GM12878 (cell line): ENCODE results near the gene DHRS4. TPM values are rescaled to one million over a fixed set of nuclear protein-coding genes. Genes with fewer than 3 reads are reported as not detected.
"Not testable (repeated sequence)": the region's sequence is repeated elsewhere in the genome, so short reads cannot be mapped to it uniquely, and the experiment has no call there.

Experiments used
- ATAC-seq: fragments of 200-7000 bp; cut with Tn5 transposase; 3 replicates; pipeline ENCODE4 v1.9.1; 2020; ENCODE audit warnings: mild to moderate bottlenecking, moderate library complexity
- BruUV-seq: library from RNA; stranded (reverse); fragments of 400-500 nt; replicated peaks from 2 replicates; lab custom pipeline; 2021; lab: Mats Ljungman, UMichigan
- CTCF ChIA-PET: fragments of 300-600 bp; sonication (Branson Sonifier 250); formaldehyde crosslinking; extraction: SDS; loops from one replicate; lab custom pipeline; 2021; ENCODE audit warnings: inconsistent platforms; lab: Yijun Ruan, JAX
- POLR2A ChIA-PET: fragments of 350-600 bp; formaldehyde crosslinking; extraction: SDS; loops from one replicate; lab custom pipeline; 2021; ENCODE audit warnings: inconsistent platforms; lab: Charles Lee
- RAD21 ChIA-PET: fragments of 300-600 bp; sonication (Branson Sonifier 250); formaldehyde crosslinking; loops from one replicate; lab custom pipeline; 2023; ENCODE audit warnings: antibody characterized with exemption; ENCODE audit not compliant: unreplicated experiment; lab: Charles Lee
- SMC1A ChIA-PET: fragments of 300-600 bp; sonication (Branson Sonifier 250); formaldehyde crosslinking; loops from one replicate; lab custom pipeline; 2023; ENCODE audit not compliant: unreplicated experiment, uncharacterized antibody; lab: Charles Lee
- DNase-seq: peaks from one replicate; pipeline ENCODE4 v3.0.0-alpha.2; 2011; ENCODE audit warnings: low read depth, low spot score
- FAIRE-seq: peaks from 3 replicates; lab custom pipeline; 2011; peaks lifted over from hg19 to GRCh38; lab: Jason Lieb, UNC
- H2AFZ ChIP-seq: 2 replicates; pipeline ENCODE4 v1.6.0; 2011; ENCODE audit warnings: low read depth, low read length, control low read depth; ENCODE audit not compliant: control insufficient read depth
- H3K27ac ChIP-seq: 2 replicates; pipeline ENCODE4 v1.5.1; 2011; ENCODE audit warnings: control low read depth; ENCODE audit not compliant: control insufficient read depth, insufficient read depth
- H3K27me3 ChIP-seq, 2 experiments: replicated peaks in 1 of 2; 2 replicates each; pipeline versions ENCODE4 v1.6.0 to v1.6.1; 2011; ENCODE audit warnings: low read length in 1 of 2; ENCODE audit not compliant: control insufficient read depth in 2 of 2, insufficient read depth in 2 of 2
- H3K36me3 ChIP-seq, 2 experiments: 2 replicates each; pipeline ENCODE4 v1.5.1; 2011; ENCODE audit warnings: low read length in 1 of 2; ENCODE audit not compliant: control insufficient read depth in 2 of 2, insufficient read depth in 2 of 2
- H3K4me1 ChIP-seq: 2 replicates; pipeline ENCODE4 v1.6.1; 2011; ENCODE audit warnings: mild to moderate bottlenecking, low read length, moderate library complexity, mixed read lengths; ENCODE audit not compliant: control insufficient read depth, insufficient read depth
- H3K4me2 ChIP-seq: 2 replicates; pipeline ENCODE4 v1.6.0; 2011; ENCODE audit warnings: control low read depth; ENCODE audit not compliant: control insufficient read depth, insufficient read depth
- H3K4me3 ChIP-seq: fragments of 200-600 bp; sonication (generic); 2 replicates; pipeline ENCODE4 v1.5.1; 2016
- H3K79me2 ChIP-seq: 2 replicates; pipeline ENCODE4 v1.6.0; 2011; ENCODE audit warnings: low read length; ENCODE audit not compliant: control insufficient read depth, insufficient read depth
- H3K9ac ChIP-seq: 2 replicates; pipeline ENCODE4 v1.8.0; 2011; ENCODE audit warnings: low read length, control low read depth, mixed read lengths; ENCODE audit not compliant: control insufficient read depth, insufficient read depth
- H3K9me3 ChIP-seq: replicated peaks from 3 replicates; pipeline ENCODE4 v1.5.1; 2011; ENCODE audit warnings: mild to moderate bottlenecking, low read length; ENCODE audit not compliant: control insufficient read depth, insufficient read depth
- H4K20me1 ChIP-seq: 2 replicates; pipeline ENCODE4 v1.6.0; 2011; ENCODE audit not compliant: control insufficient read depth, insufficient read depth
- WGBS: methylation state at CpG from one replicate; pipeline ENCODE4 v1.1.6; 2016; ENCODE audit warnings: low lambda C conversion rate; ENCODE audit not compliant: insufficient replicate concordance, insufficient coverage; ENCODE audit errors: missing lambda C conversion rate; 5-methylcytosine and 5-hydroxymethylcytosine counted together
- in situ Hi-C: fragments of 300-500 bp; cut with MboI; formaldehyde crosslinking; loops from 9 replicates; pipeline ENCODE4 v1.14.3; 2018; ENCODE audit warnings: mixed read lengths
- intact Hi-C: fragments of 100-400 bp; cut with micrococcal nuclease; formaldehyde crosslinking; loops from one replicate; pipeline ENCODE4 v1.14.2; 2022; ENCODE audit not compliant: unreplicated experiment
- polyA plus RNA-seq, 11 experiments: library from polyadenylated mRNA; depleted of rRNA in 4 of 11; unstranded in 6 of 11; stranded (reverse) in 5 of 11; fragments of >200 nt; fragmentation: Nextera tagmentation in 4 of 11; fragmentation: Illumina TruSeq in 1 of 11; extraction: Ambion mirVana in 4 of 11; extraction: Trizol in 1 of 11; gene quantifications; 1 replicate in 1 of 11; 2 replicates in 10 of 11; pipeline versions ENCODE4 v1.2.1 to v1.2.3, GENCODE V29; 2011 to 2016; ENCODE audit warnings: inconsistent platforms in 2 of 11, missing spikeins in 2 of 11, low read depth in 1 of 11
- total RNA-seq, 4 experiments: library from RNA; depleted of rRNA in 3 of 4; stranded (reverse); fragments of >200 nt in 3 of 4; fragmentation: Illumina TruSeq in 1 of 4; extraction: Trizol in 1 of 4; gene quantifications; 2 replicates each; pipeline versions ENCODE4 v1.2.1 to v1.2.3, GENCODE V29; 2013 to 2021

The DHRS4 gene
- total and polyA plus RNA-seq, 10 of the 15 experiments (the other 5 are each of a cell fraction or from before 2014, with no cell fraction given), result 2.4 to 38.1 (median 22.2) TPM

- ChIA-PET CTCF (interaction anchor here (0.6 to 5.3 kb wide), 4 partner anchors 30 to 93 kb away, joined by 3 to 33 read pairs (median 4); no protein-coding TSS in a partner anchor), RAD21 (interaction anchor here (1.1 to 2.1 kb wide), 3 partner anchors 42 to 93 kb away, joined by 3 to 6 read pairs (median 5); no protein-coding TSS in a partner anchor), SMC1A (interaction anchor here (1.8 kb wide), 1 partner anchor 41 kb away, joined by 7 read pairs; no protein-coding TSS in a partner anchor)
- H3K27ac ChIP-seq, ATAC-seq, H2AFZ ChIP-seq, POLR2A ChIA-PET, H3K36me3 ChIP-seq, BruUV-seq, H4K20me1 ChIP-seq, FAIRE-seq, H3K9me3 ChIP-seq, H3K79me2 ChIP-seq, H3K4me3 ChIP-seq, DNase-seq, H3K4me1 ChIP-seq, H3K4me2 ChIP-seq, in situ Hi-C loops, H3K27me3 ChIP-seq, H3K9ac ChIP-seq: not testable (repeated sequence)
- WGBS, result 97% methylated on average over 6 of the region's 6 CpGs
- intact Hi-C loops, result loop anchor here (2.0 to 10.0 kb wide), 2 partner anchors 37 to 199 kb away; partner anchors contain the start of genes CARMIL3, CHMP4A and MDP1
Measured at GRCh38 chr14:24015745-24016144, 62.2 kb downstream of the DHRS4 start.

Other genes starting within 250 kb of the DHRS4 start
Only the 7 nearest of the 15 such genes appear.
- 31.1 and 41.7 TPM in 2 replicates for gene DHRS4L2, start 35.2 kb downstream of the DHRS4 start, total RNA-seq (2014; rRNA removed)
- 22.0 and 24.0 TPM in 2 replicates for gene DHRS4L2, start 35.2 kb downstream of the DHRS4 start, total RNA-seq (2014; rRNA removed; fragmentation: Illumina TruSeq; extraction: Trizol)
- 21.5 and 24.9 TPM in 2 replicates for gene DHRS4L2, start 35.2 kb downstream of the DHRS4 start, total RNA-seq (2021)
- 7.0 and 10.5 TPM in 2 replicates for gene DHRS4L2, start 35.2 kb downstream of the DHRS4 start, polyA plus RNA-seq (2011; rRNA removed)
- 20.6 and 28.1 TPM in 2 replicates for gene DHRS4L2, start 35.2 kb downstream of the DHRS4 start, polyA plus RNA-seq (2014; fragmentation: Illumina TruSeq; extraction: Trizol)
- 1 to 10 TPM; 2.8 to 6.8 TPM for gene DHRS4L2, start 35.2 kb downstream of the DHRS4 start, polyA plus RNA-seq (2014; fragmentation: Nextera tagmentation; extraction: Ambion mirVana)
- gene DHRS4L2, start 35.2 kb downstream of the DHRS4 start, polyA plus RNA-seq (2014; rRNA removed), result 40.5 and 49.3 TPM in 2 replicates
- gene DHRS4L2, start 35.2 kb downstream of the DHRS4 start, polyA plus RNA-seq (2016; fragmentation: Nextera tagmentation; extraction: Ambion mirVana), result 10 to 100 TPM; 27.5 to 33.1 TPM
- 0.17 and 0.27 TPM in 2 replicates for gene CARMIL3, start 98.2 kb downstream of the DHRS4 start, total RNA-seq (2014; rRNA removed)
- 0.09 and 0.14 TPM in 2 replicates for gene CARMIL3, start 98.2 kb downstream of the DHRS4 start, total RNA-seq (2014; rRNA removed; fragmentation: Illumina TruSeq; extraction: Trizol)
- 0.26 and 0.72 TPM in 2 replicates for gene CARMIL3, start 98.2 kb downstream of the DHRS4 start, total RNA-seq (2021)
- 0.22 and 0.26 TPM in 2 replicates for gene CARMIL3, start 98.2 kb downstream of the DHRS4 start, polyA plus RNA-seq (2011; rRNA removed)
- gene CARMIL3, start 98.2 kb downstream of the DHRS4 start, polyA plus RNA-seq (2014; fragmentation: Illumina TruSeq; extraction: Trizol), result 0.08 and 0.13 TPM in 2 replicates
- gene CARMIL3, start 98.2 kb downstream of the DHRS4 start, polyA plus RNA-seq (2014; fragmentation: Nextera tagmentation; extraction: Ambion mirVana), result not detected
- 0.32 and 0.33 TPM in 2 replicates for gene CARMIL3, start 98.2 kb downstream of the DHRS4 start, polyA plus RNA-seq (2014; rRNA removed)
- gene CARMIL3, start 98.2 kb downstream of the DHRS4 start, polyA plus RNA-seq (2016; fragmentation: Nextera tagmentation; extraction: Ambion mirVana), result under 1 TPM in 1 of 2 experiments, not detected in 1; 0.25 TPM
- gene CPNE6, start 117.8 kb downstream of the DHRS4 start, total RNA-seq (2014; rRNA removed), result not detected in 2 replicates
- not detected in 2 replicates for gene CPNE6, start 117.8 kb downstream of the DHRS4 start, total RNA-seq (2014; rRNA removed; fragmentation: Illumina TruSeq; extraction: Trizol)
- 0.13 and 0.18 TPM in 2 replicates for gene CPNE6, start 117.8 kb downstream of the DHRS4 start, total RNA-seq (2021)
- 0.07 TPM in 1 of 2 replicates, not detected in the other for gene CPNE6, start 117.8 kb downstream of the DHRS4 start, polyA plus RNA-seq (2011; rRNA removed)
- 0.43 TPM in 1 of 2 replicates, not detected in the other for gene CPNE6, start 117.8 kb downstream of the DHRS4 start, polyA plus RNA-seq (2014; fragmentation: Illumina TruSeq; extraction: Trizol)
- gene CPNE6, start 117.8 kb downstream of the DHRS4 start, polyA plus RNA-seq (2014; fragmentation: Nextera tagmentation; extraction: Ambion mirVana), result under 1 TPM in 1 of 2 experiments, not detected in 1; 0.06 TPM
- 0.15 and 0.25 TPM in 2 replicates for gene CPNE6, start 117.8 kb downstream of the DHRS4 start, polyA plus RNA-seq (2014; rRNA removed)
- gene CPNE6, start 117.8 kb downstream of the DHRS4 start, polyA plus RNA-seq (2016; fragmentation: Nextera tagmentation; extraction: Ambion mirVana), result under 1 TPM; 0.32 to 0.42 TPM
- 41.5 and 46.4 TPM in 2 replicates for gene PCK2, start 140.5 kb downstream of the DHRS4 start, total RNA-seq (2014; rRNA removed)
- gene PCK2, start 140.5 kb downstream of the DHRS4 start, total RNA-seq (2014; rRNA removed; fragmentation: Illumina TruSeq; extraction: Trizol), result 27.8 and 31.2 TPM in 2 replicates
- gene PCK2, start 140.5 kb downstream of the DHRS4 start, total RNA-seq (2021), result 78.5 and 78.6 TPM in 2 replicates
- gene PCK2, start 140.5 kb downstream of the DHRS4 start, polyA plus RNA-seq (2011; rRNA removed), result 23.0 and 42.3 TPM in 2 replicates
- 19.6 and 42.9 TPM in 2 replicates for gene PCK2, start 140.5 kb downstream of the DHRS4 start, polyA plus RNA-seq (2014; fragmentation: Illumina TruSeq; extraction: Trizol)
- 10 to 100 TPM in 1 of 2 experiments, 1 to 10 TPM in 1; 6.6 to 12.3 TPM for gene PCK2, start 140.5 kb downstream of the DHRS4 start, polyA plus RNA-seq (2014; fragmentation: Nextera tagmentation; extraction: Ambion mirVana)
- 68.3 and 79.0 TPM in 2 replicates for gene PCK2, start 140.5 kb downstream of the DHRS4 start, polyA plus RNA-seq (2014; rRNA removed)
- gene PCK2, start 140.5 kb downstream of the DHRS4 start, polyA plus RNA-seq (2016; fragmentation: Nextera tagmentation; extraction: Ambion mirVana), result 100 to 1,000 TPM; 100 to 110 TPM
- 90.1 and 91.2 TPM in 2 replicates for gene DCAF11, start 161.0 kb downstream of the DHRS4 start, total RNA-seq (2014; rRNA removed)
- 57.5 and 59.0 TPM in 2 replicates for gene DCAF11, start 161.0 kb downstream of the DHRS4 start, total RNA-seq (2014; rRNA removed; fragmentation: Illumina TruSeq; extraction: Trizol)
- 66.3 and 69.2 TPM in 2 replicates for gene DCAF11, start 161.0 kb downstream of the DHRS4 start, total RNA-seq (2021)
- gene DCAF11, start 161.0 kb downstream of the DHRS4 start, polyA plus RNA-seq (2011; rRNA removed), result 51.4 and 76.7 TPM in 2 replicates
- gene DCAF11, start 161.0 kb downstream of the DHRS4 start, polyA plus RNA-seq (2014; fragmentation: Illumina TruSeq; extraction: Trizol), result 50.9 and 72.0 TPM in 2 replicates
- gene DCAF11, start 161.0 kb downstream of the DHRS4 start, polyA plus RNA-seq (2014; fragmentation: Nextera tagmentation; extraction: Ambion mirVana), result 10 to 100 TPM; 13.4 to 16.4 TPM
- 73.2 and 76.8 TPM in 2 replicates for gene DCAF11, start 161.0 kb downstream of the DHRS4 start, polyA plus RNA-seq (2014; rRNA removed)
- 10 to 100 TPM; 62.8 to 71.1 TPM for gene DCAF11, start 161.0 kb downstream of the DHRS4 start, polyA plus RNA-seq (2016; fragmentation: Nextera tagmentation; extraction: Ambion mirVana)
- gene NRL, start 161.2 kb downstream of the DHRS4 start, total RNA-seq (2014; rRNA removed), result 2.1 and 4.4 TPM in 2 replicates
- 1.0 and 1.3 TPM in 2 replicates for gene NRL, start 161.2 kb downstream of the DHRS4 start, total RNA-seq (2014; rRNA removed; fragmentation: Illumina TruSeq; extraction: Trizol)
- 2.2 and 2.5 TPM in 2 replicates for gene NRL, start 161.2 kb downstream of the DHRS4 start, total RNA-seq (2021)
- 2.1 and 2.2 TPM in 2 replicates for gene NRL, start 161.2 kb downstream of the DHRS4 start, polyA plus RNA-seq (2011; rRNA removed)
- gene NRL, start 161.2 kb downstream of the DHRS4 start, polyA plus RNA-seq (2014; fragmentation: Illumina TruSeq; extraction: Trizol), result 0.63 and 0.76 TPM in 2 replicates
- gene NRL, start 161.2 kb downstream of the DHRS4 start, polyA plus RNA-seq (2014; fragmentation: Nextera tagmentation; extraction: Ambion mirVana), result under 1 TPM; 0.11 to 0.13 TPM
- gene NRL, start 161.2 kb downstream of the DHRS4 start, polyA plus RNA-seq (2014; rRNA removed), result 2.5 and 2.9 TPM in 2 replicates
- 1 to 10 TPM; 2.2 to 2.7 TPM for gene NRL, start 161.2 kb downstream of the DHRS4 start, polyA plus RNA-seq (2016; fragmentation: Nextera tagmentation; extraction: Ambion mirVana)
- 1.9 and 2.0 TPM in 2 replicates for gene FITM1, start 176.9 kb downstream of the DHRS4 start, total RNA-seq (2014; rRNA removed)
- gene FITM1, start 176.9 kb downstream of the DHRS4 start, total RNA-seq (2014; rRNA removed; fragmentation: Illumina TruSeq; extraction: Trizol), result 0.18 and 0.27 TPM in 2 replicates
- gene FITM1, start 176.9 kb downstream of the DHRS4 start, total RNA-seq (2021), result 0.64 TPM in 2 replicates
- gene FITM1, start 176.9 kb downstream of the DHRS4 start, polyA plus RNA-seq (2011; rRNA removed), result 0.09 and 0.49 TPM in 2 replicates
- 0.28 TPM in 1 of 2 replicates, not detected in the other for gene FITM1, start 176.9 kb downstream of the DHRS4 start, polyA plus RNA-seq (2014; fragmentation: Illumina TruSeq; extraction: Trizol)
- under 1 TPM in 1 of 2 experiments, not detected in 1; 0.11 TPM for gene FITM1, start 176.9 kb downstream of the DHRS4 start, polyA plus RNA-seq (2014; fragmentation: Nextera tagmentation; extraction: Ambion mirVana)
- gene FITM1, start 176.9 kb downstream of the DHRS4 start, polyA plus RNA-seq (2014; rRNA removed), result 0.76 and 1.3 TPM in 2 replicates
- under 1 TPM in 1 of 2 experiments, not detected in 1; 0.42 TPM for gene FITM1, start 176.9 kb downstream of the DHRS4 start, polyA plus RNA-seq (2016; fragmentation: Nextera tagmentation; extraction: Ambion mirVana)